Naive B cell (primary cell): ENCODE data around the gene SLC38A4. TPM values are rescaled to one million over a fixed set of nuclear protein-coding genes. Genes with fewer than 3 reads are reported as not detected.

Experiments
- ATAC-seq, 2 donors: fragments of 150-1000 bp; cut with Tn5 transposase; 2 replicates each; pipeline ENCODE4 v1.10.0; 2021; ENCODE audit warnings: low read depth in 2 of 2, mild to moderate bottlenecking in 2 of 2, moderate library complexity in 2 of 2
- DNase-seq: peaks from one replicate; pipeline ENCODE4 v3.0.0; 2022
- H3K27ac Mint-ChIP-seq, 6 donors: one replicate each; pipeline ENCODE4 v1.8.0; 2020 to 2022; ENCODE audit warnings: mild to moderate bottlenecking in 6 of 6, mixed read lengths in 6 of 6, moderate library complexity in 5 of 6, inconsistent platforms in 2 of 6
- H3K27me3 Mint-ChIP-seq, 3 donors: one replicate each; pipeline ENCODE4 v1.8.0; 2021 to 2022; ENCODE audit warnings: mixed read lengths in 3 of 3, mild to moderate bottlenecking in 1 of 3
- H3K36me3 Mint-ChIP-seq, 2 donors: one replicate each; pipeline ENCODE4 v1.8.0; 2020 to 2022; ENCODE audit warnings: mixed read lengths in 2 of 2, inconsistent platforms in 1 of 2, mild to moderate bottlenecking in 1 of 2
- H3K4me1 Mint-ChIP-seq, 3 donors: one replicate each; pipeline ENCODE4 v1.8.0; 2020 to 2022; ENCODE audit warnings: mixed read lengths in 3 of 3, inconsistent platforms in 1 of 3, mild to moderate bottlenecking in 1 of 3, moderate library complexity in 1 of 3
- H3K4me3 Mint-ChIP-seq, 8 donors: one replicate each; pipeline ENCODE4 v1.8.0; 2020 to 2022; ENCODE audit warnings: mild to moderate bottlenecking in 8 of 8, mixed read lengths in 8 of 8, moderate library complexity in 8 of 8, inconsistent platforms in 2 of 8
- H3K9me3 Mint-ChIP-seq, 7 donors: one replicate each; pipeline ENCODE4 v1.8.0; 2020 to 2022; ENCODE audit warnings: mixed read lengths in 7 of 7, mild to moderate bottlenecking in 5 of 7, inconsistent platforms in 2 of 7, moderate library complexity in 1 of 7
- polyA plus RNA-seq, 6 donors: library from polyadenylated mRNA; unstranded; fragments of 300-500 nt; fragmentation: Illumina TruSeq; gene quantifications; one replicate each; pipeline ENCODE4 v1.2.3, GENCODE V29; 2021; ENCODE audit warnings: low read depth in 6 of 6

SLC38A4 gene
- polyA plus RNA-seq, 6 donors from 2014 or later, result not detected

DNA sequence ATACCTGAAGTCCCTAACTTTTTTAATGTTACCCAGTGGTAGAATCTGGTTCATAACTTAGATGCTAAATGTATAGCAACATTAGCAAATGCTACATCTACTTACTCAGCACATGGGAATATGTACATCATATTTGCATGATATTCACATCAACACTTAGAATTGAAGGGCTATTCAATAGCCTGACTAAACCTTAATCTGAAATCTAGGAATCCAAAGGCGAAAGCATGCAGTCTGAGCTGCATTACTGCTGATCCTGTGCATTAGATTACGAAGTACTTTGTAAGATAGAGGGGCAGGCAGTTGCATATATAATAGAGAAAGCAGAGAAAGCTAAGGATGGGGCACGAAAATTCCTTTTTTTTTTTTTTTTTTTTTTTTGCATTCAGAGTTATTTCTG is 40.4 kb downstream of the SLC38A4 start:
- H3K4me1 Mint-ChIP-seq, result no peaks in the 10 kb centered on the region
- peaks cover 0 to 3% (median 0%) of the 10 kb centered on the region in 7 donors for H3K9me3 Mint-ChIP-seq
- no peaks in the 10 kb centered on the region for H3K36me3 Mint-ChIP-seq
- H3K27me3 Mint-ChIP-seq, result peaks cover 0 to 18% (median 7%) of the 10 kb centered on the region in 3 donors
- no peak for ATAC-seq
- no peak overlapping the region for H3K27ac Mint-ChIP-seq
- H3K4me3 Mint-ChIP-seq, result no peak overlapping the region
- DNase-seq, result no peak

DNA sequence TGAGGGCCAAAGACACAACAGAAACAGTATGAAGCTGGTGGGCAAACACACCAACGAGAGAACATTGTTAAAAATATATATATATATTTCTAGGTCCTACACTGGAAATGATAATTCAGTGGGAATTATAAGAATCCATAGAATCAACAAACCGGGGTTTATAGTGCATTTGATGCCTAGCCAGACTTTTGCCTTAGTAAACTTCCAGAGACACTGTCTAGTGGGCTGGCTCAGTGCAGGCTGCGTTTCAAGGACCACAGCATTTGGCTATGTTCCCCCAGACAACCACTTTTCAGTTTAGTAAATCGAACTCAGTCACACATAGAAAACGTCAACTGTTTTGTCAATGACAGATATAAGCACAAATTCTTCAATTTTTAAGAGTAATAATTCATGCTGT is 41.9 kb downstream of the SLC38A4 start:
- H3K27ac Mint-ChIP-seq, result no peak overlapping the region
- H3K4me1 Mint-ChIP-seq, result no peaks in the 10 kb centered on the region
- peaks cover 0 to 22% (median 7%) of the 10 kb centered on the region in 3 donors for H3K27me3 Mint-ChIP-seq
- ATAC-seq (no peak), DNase-seq (no peak)
- H3K9me3 Mint-ChIP-seq, result peaks cover 0 to 3% (median 0%) of the 10 kb centered on the region in 7 donors
- H3K4me3 Mint-ChIP-seq, result no peak overlapping the region
- no peaks in the 10 kb centered on the region for H3K36me3 Mint-ChIP-seq

DNA sequence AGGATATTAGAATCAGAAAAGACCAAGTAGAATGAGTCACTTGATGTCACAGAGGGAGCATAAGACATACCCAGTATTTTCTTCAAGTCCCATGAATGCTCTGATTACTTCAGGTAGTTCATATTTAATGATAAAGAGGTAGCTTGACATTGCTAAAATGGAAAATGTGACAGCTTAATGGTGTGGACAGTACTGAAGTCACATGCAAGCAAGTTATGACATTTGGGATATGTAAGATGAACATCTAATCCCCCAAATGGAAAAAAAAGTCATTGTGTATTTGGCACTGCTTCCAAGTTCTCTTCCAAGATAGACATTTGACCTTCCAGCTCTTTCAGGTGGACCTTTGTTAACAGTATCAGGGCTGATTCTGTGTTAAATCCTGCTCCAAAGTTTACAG is 45.9 kb downstream of the SLC38A4 start:
- ATAC-seq (no peak), DNase-seq (no peak)
- H3K4me1 Mint-ChIP-seq, result no peaks in the 10 kb centered on the region
- no peak overlapping the region for H3K4me3 Mint-ChIP-seq
- H3K9me3 Mint-ChIP-seq, result peaks cover 0 to 2% (median 0%) of the 10 kb centered on the region in 7 donors
- H3K36me3 Mint-ChIP-seq, result no peaks in the 10 kb centered on the region
- no peak overlapping the region for H3K27ac Mint-ChIP-seq
- H3K27me3 Mint-ChIP-seq, result peaks cover 0 to 22% (median 7%) of the 10 kb centered on the region in 3 donors

DNA sequence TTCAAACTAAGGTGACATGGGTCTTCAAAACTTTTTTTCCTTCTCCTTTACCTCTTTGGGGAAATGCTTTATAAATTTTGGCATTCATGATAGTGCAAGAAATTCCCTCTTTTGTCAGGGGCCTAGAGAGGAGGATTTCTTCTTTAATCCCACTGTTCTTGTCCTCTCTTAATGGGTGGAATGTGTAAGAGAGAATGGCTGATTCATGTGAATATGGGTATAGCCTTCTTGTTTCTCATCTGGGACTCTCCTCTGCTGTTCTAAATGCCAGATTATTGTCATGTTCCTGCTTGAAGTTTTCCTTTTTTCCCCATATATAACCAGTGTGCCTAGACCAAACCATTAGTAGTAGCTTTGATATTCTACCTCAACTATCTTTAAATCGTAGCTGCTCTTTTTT is 46.7 kb downstream of the SLC38A4 start:
- no peaks in the 10 kb centered on the region for H3K4me1 Mint-ChIP-seq
- peak overlapping the region in 1 of 6 donors; percentile 28 for H3K27ac Mint-ChIP-seq
- H3K27me3 Mint-ChIP-seq, result peaks cover 0 to 22% (median 7%) of the 10 kb centered on the region in 3 donors
- H3K9me3 Mint-ChIP-seq, result peaks cover 0 to 2% (median 0%) of the 10 kb centered on the region in 7 donors
- DNase-seq (no peak), ATAC-seq (no peak)
- H3K4me3 Mint-ChIP-seq, result no peak overlapping the region
- H3K36me3 Mint-ChIP-seq, result no peaks in the 10 kb centered on the region

DNA sequence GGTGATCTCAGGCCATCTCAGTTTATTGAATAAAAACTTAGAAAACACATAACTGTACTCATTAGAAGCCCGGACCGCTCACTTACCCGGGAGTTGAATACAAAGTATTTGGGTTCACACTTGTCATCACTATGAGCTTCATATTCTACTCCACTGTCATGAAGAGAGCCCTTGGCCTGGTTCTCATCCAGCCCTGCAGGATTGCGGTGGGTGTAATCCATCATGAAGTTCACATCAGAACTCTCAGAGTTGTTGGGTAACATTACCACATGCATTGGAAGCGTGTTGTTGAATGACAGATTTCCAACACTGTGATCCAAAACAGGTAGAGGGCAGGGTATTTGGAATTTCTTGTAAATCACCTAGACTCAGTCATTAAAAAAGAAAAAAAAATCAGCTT is 47.4 kb downstream of the SLC38A4 start:
- Mint-ChIP-seq H3K4me3 (no peak overlapping the region), H3K4me1 (no peaks in the 10 kb centered on the region), H3K36me3 (no peaks in the 10 kb centered on the region), H3K27me3 (peaks cover 0 to 18% (median 5%) of the 10 kb centered on the region in 3 donors), H3K27ac (no peak overlapping the region), H3K9me3 (peaks cover 0 to 2% (median 0%) of the 10 kb centered on the region in 7 donors)
- DNase-seq (no peak), ATAC-seq (no peak)

DNA sequence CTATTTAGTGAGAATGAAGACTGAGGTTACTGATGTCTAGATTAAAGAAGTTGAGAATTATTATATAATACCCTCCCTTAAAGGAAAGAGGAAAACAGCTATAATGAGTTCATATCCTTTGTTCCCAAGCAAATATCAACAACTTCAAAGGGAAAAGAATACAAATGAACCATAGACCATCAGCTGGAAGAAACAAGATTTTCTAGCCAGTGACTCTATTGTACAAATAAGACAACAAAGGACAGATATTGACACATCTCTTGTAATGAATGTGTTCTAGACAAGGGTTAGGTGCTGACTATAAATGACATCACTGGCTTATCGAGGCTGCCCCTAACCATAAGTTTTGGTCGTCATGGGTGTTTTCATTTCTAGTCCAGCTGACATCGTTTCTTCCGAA is 48.2 kb downstream of the SLC38A4 start:
- Mint-ChIP-seq H3K27me3 (peaks cover 0 to 10% (median 0%) of the 10 kb centered on the region in 3 donors), H3K4me3 (no peak overlapping the region), H3K27ac (no peak overlapping the region), H3K4me1 (no peaks in the 10 kb centered on the region), H3K36me3 (no peaks in the 10 kb centered on the region), H3K9me3 (peaks cover 0 to 2% (median 0%) of the 10 kb centered on the region in 7 donors)
- no peak for DNase-seq
- ATAC-seq, result no peak

DNA sequence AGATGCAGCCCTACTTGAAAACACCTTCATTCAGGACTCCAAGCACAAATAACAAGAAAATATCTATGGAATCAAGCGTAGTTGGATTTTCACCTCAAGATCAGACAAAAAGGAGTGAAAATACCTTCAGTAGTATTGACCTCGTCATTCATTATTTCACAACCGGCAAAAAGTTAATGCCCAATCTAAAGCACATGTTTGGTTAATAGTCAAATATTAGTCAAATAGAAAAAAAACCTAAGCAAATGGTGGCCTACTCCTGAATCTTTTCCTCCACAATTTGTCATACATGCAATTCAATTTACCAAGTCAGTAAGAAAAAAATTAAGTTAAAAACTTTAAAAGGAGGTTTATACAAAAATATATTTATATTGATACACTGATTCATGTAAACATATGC is 50.0 kb downstream of the SLC38A4 start:
- DNase-seq (no peak), ATAC-seq (no peak)
- Mint-ChIP-seq H3K36me3 (no peaks in the 10 kb centered on the region), H3K27me3 (peaks cover 0 to 8% (median 7%) of the 10 kb centered on the region in 3 donors), H3K4me3 (no peak overlapping the region), H3K4me1 (no peaks in the 10 kb centered on the region), H3K27ac (no peak overlapping the region), H3K9me3 (peaks cover 0 to 2% (median 0%) of the 10 kb centered on the region in 7 donors)

DNA sequence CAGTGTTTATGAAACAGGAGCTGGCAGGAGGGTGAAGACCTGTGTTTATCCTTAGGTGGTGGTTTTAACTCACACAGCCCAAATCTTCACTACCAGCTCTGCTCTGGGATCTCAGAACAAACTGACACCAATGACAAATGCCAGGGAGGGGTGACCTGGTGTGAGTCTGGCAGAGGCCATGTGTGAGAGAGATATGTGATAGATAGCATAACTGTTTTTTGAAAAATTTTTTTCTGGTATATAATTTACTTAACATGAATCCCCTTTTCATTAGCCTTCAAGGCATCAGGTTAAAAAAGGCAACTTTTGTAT is 51.5 kb downstream of the SLC38A4 start:
- no peak for DNase-seq
- Mint-ChIP-seq H3K27me3 (peaks cover 0 to 7% (median 0%) of the 10 kb centered on the region in 3 donors), H3K27ac (no peak overlapping the region), H3K9me3 (peaks cover 0 to 2% (median 0%) of the 10 kb centered on the region in 7 donors), H3K36me3 (no peaks in the 10 kb centered on the region), H3K4me1 (no peaks in the 10 kb centered on the region), H3K4me3 (no peak overlapping the region)
- ATAC-seq, result no peak

DNA sequence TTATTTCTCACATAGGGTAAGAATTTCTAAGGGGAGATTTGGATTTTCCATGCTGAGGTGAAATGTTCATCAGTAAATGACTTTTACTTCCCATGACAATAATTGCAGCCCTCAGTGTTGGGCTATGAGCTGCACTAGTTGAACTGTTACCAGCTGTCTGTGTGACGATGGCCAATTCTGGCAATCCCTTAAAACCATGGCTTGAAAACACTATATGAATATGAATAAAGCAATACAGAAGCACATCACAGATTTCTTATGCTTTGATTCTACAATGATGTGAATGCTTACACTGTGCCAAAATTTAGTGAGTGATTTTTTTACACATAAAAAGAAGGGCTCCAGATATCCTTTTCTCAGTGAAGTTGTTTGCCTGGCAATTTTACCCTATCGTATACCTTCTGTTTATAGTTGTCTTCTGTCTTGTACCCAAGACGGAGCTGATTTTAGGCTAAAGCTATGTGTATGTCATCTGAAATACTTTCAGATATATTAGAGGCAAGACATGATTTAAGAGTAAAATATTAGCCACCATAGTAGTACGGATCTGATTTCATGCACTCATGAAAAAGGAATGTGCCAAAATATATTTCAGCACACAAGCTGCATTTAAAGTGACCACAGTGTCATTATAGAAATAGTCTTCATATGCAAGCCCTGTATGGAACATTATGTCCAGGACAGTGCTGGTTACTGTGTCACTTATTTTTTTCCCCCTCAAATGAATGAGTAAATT is 52.0 kb downstream of the SLC38A4 start:
- Mint-ChIP-seq H3K4me3 (no peak overlapping the region), H3K27ac (no peak overlapping the region), H3K27me3 (peaks cover 0 to 7% (median 0%) of the 10 kb centered on the region in 3 donors), H3K9me3 (no peaks in the 10 kb centered on the region), H3K36me3 (no peaks in the 10 kb centered on the region), H3K4me1 (no peaks in the 10 kb centered on the region)
- no peak for DNase-seq
- ATAC-seq, result no peak

DNA sequence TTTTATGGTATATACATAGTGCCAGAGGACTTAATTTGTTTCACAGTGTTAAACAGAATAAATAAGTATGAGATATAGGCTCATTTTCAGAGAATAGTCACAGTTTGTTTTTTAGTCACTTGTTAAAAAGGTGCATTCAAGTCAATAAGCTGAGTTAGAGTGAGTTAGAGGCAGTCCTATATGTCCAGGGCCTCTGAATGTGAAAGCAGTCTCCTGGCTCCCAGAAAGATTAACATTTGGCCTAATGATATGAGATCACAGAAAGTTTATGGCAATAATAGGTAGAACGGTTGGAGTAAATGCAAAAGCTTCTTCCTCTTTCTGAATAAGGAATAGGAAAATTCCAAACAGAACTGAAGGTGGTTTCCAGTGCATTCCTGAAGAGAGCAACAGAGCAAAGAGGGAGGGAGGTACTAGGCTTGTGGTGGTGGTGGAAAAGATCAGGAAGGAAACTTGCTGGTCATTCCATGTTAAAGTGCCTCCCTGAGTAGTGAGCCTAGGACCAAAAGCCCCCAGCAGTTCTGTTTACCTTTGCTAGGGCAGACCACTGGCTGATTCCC is 54.4 kb downstream of the SLC38A4 start:
- DNase-seq (no peak), ATAC-seq (no peak)
- Mint-ChIP-seq H3K27ac (peak overlapping the region in 1 of 6 donors; percentile 57), H3K4me1 (no peaks in the 10 kb centered on the region), H3K9me3 (no peaks in the 10 kb centered on the region), H3K4me3 (no peak overlapping the region), H3K36me3 (no peaks in the 10 kb centered on the region), H3K27me3 (peaks cover 0 to 7% (median 0%) of the 10 kb centered on the region in 3 donors)

DNA sequence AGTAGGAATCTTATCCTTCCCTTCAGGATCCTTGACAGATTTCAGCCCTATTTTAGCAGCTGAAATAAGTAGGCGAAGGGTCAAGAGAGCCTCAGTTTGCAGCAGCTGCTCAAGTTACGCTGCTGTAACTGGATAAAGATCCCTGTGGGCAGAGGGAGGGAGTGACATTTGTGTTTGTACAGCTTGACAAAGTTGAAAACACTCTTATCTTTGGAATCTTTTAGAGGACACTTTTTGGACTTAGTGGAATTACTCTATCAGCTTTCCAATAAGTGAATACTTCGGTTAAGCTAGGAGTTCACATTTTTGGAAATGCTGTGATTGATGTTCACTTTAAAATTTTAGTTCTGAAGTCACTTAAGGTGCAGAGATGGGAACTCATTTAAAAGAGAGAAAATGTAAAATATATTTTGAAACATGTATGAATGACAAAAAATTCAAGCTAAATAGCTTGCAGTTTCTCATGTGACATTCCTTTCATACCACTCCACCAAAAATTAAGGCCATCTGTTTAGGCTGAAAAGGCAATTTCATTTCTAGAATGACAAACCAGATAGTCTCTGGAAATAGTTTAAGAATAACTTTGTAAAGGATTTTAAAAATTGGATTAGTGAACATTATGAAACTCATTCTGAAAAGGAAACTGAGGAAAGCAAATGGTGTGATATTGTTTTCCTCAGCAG is 55.2 kb downstream of the SLC38A4 start:
- Mint-ChIP-seq H3K27ac (peak overlapping the region in 1 of 6 donors; percentile 83), H3K4me1 (no peaks in the 10 kb centered on the region), H3K36me3 (no peaks in the 10 kb centered on the region), H3K9me3 (no peaks in the 10 kb centered on the region), H3K27me3 (peaks cover 0 to 7% (median 0%) of the 10 kb centered on the region in 3 donors), H3K4me3 (no peak overlapping the region)
- ATAC-seq (no peak), DNase-seq (no peak)

DNA sequence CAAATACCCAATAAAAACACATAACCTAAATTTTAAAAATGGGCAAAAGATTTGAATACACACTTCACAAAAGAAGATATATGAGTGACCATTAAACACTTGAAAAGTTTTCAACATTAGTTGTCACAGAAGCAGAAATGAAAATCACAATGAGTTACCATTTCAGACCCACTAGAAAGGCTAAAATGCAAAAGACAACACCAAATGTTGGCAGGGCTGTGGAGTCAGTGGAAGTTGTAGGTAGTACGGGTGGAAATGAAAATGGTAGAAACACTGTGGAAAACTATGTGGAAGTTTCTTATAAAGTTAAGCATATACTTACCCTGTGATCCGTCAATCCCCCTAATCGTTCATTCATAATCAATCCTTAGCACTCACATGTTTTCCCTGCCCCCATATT is 61.8 kb downstream of the SLC38A4 start:
- Mint-ChIP-seq H3K36me3 (peaks cover 0 to 10% of the 10 kb centered on the region in 2 donors), H3K27me3 (no peaks in the 10 kb centered on the region), H3K27ac (no peak overlapping the region), H3K4me1 (no peaks in the 10 kb centered on the region), H3K9me3 (peaks cover 0 to 20% (median 6%) of the 10 kb centered on the region in 7 donors), H3K4me3 (no peak overlapping the region)
- DNase-seq (no peak), ATAC-seq (no peak)

DNA sequence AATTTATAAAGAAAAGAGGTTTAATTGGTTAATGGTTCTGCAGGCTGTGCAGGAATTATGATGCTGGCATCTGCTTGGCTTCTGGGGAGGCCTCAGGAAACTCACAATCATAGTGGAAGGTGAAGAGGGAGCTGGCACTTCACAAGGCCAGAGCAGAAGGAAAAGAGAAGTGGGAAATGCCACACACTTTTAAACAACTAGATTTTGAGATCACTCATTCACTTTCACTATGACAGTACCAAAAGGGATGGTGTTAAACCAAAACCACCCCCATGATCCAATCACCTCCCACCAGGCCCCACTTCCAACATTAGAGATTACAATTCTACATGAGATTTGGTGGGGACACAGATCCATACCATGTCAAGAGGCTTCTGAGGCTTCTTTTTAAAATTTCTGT is 62.6 kb downstream of the SLC38A4 start:
- no peak for DNase-seq
- no peak for ATAC-seq
- Mint-ChIP-seq H3K4me3 (no peak overlapping the region), H3K4me1 (no peaks in the 10 kb centered on the region), H3K9me3 (peaks cover 0 to 28% (median 7%) of the 10 kb centered on the region in 7 donors), H3K27ac (no peak overlapping the region), H3K36me3 (peaks cover 2 to 10% of the 10 kb centered on the region in 2 donors), H3K27me3 (no peaks in the 10 kb centered on the region)

DNA sequence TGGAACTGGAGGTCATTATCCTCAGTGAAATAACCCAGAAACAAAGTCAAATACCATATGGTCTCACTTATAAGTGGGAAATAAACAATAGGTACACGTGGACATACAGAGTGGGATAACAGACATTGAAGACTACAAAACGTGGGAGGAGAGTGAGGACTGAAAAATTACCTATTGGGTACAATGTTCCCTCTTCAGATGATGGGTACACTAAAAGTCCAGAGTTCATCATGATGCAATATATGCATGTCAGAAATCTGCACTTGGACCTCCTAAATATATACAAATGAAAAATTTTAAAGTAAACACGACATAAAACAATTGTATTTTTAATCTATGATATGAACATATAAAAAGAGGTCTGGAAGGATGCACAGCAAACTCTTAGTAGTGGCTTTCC is 71.2 kb downstream of the SLC38A4 start:
- H3K4me1 Mint-ChIP-seq, result no peaks in the 10 kb centered on the region
- no peak overlapping the region for H3K27ac Mint-ChIP-seq
- peaks cover 6 to 29% (median 20%) of the 10 kb centered on the region in 7 donors for H3K9me3 Mint-ChIP-seq
- no peak overlapping the region for H3K4me3 Mint-ChIP-seq
- peaks cover 6 to 7% of the 10 kb centered on the region in 2 donors for H3K36me3 Mint-ChIP-seq
- no peak for ATAC-seq
- no peak for DNase-seq
- no peaks in the 10 kb centered on the region for H3K27me3 Mint-ChIP-seq
